H9 (cell line): ENCODE data around the gene AGMO. TPM values are rescaled to one million over a fixed set of nuclear protein-coding genes. Genes with fewer than 3 reads are reported as not detected.
A peak's percentile ranks its signal among the peaks of the same experiment; 100 is the strongest.

Experiments
- DNase-seq: peaks from one replicate; pipeline ENCODE4 v3.0.0-alpha.2; 2017
- H2AFZ ChIP-seq: one replicate; pipeline ENCODE4 v1.6.1; 2013; ENCODE audit warnings: mild to moderate bottlenecking, low read length, control low read depth, moderate library complexity
- H2AK5ac ChIP-seq: 2 replicates; pipeline ENCODE4 v1.6.1; 2013; ENCODE audit warnings: low read length, control low read depth, mixed read lengths; ENCODE audit not compliant: insufficient read length
- H2BK120ac ChIP-seq: one replicate; pipeline ENCODE4 v1.6.1; 2013; ENCODE audit warnings: low read depth, mild to moderate bottlenecking, low read length, control low read depth, inconsistent platforms; ENCODE audit not compliant: poor library complexity, severe bottlenecking
- H2BK12ac ChIP-seq: 2 replicates; pipeline ENCODE4 v1.6.1; 2013; ENCODE audit warnings: low read length, control low read depth, mixed read lengths, low read depth; ENCODE audit not compliant: insufficient read length
- H2BK15ac ChIP-seq: 2 replicates; pipeline ENCODE4 v1.6.1; 2013; ENCODE audit warnings: low read depth, low read length, control low read depth
- H2BK20ac ChIP-seq: one replicate; pipeline ENCODE4 v1.6.1; 2013; ENCODE audit warnings: low read depth, mild to moderate bottlenecking, low read length, control low read depth, inconsistent platforms; ENCODE audit not compliant: poor library complexity, severe bottlenecking
- H2BK5ac ChIP-seq: 2 replicates; pipeline ENCODE4 v1.6.1; 2013; ENCODE audit warnings: low read length, control low read depth, mixed read lengths; ENCODE audit not compliant: insufficient read length
- H3K14ac ChIP-seq: 2 replicates; pipeline ENCODE4 v1.6.1; 2013; ENCODE audit warnings: low read length, control low read depth; ENCODE audit not compliant: insufficient read depth
- H3K18ac ChIP-seq: 2 replicates; pipeline ENCODE4 v1.6.1; 2013; ENCODE audit warnings: low read depth, mild to moderate bottlenecking, mixed read lengths, low read length, control low read depth; ENCODE audit not compliant: insufficient read length
- H3K23ac ChIP-seq: 2 replicates; pipeline ENCODE4 v1.6.1; 2013; ENCODE audit warnings: low read length, control low read depth, mixed read lengths, low read depth; ENCODE audit not compliant: insufficient read length
- H3K23me2 ChIP-seq: 2 replicates; pipeline ENCODE4 v1.6.1; 2013; ENCODE audit warnings: low read depth, mild to moderate bottlenecking, mixed read lengths, low read length, control low read depth; ENCODE audit not compliant: insufficient read length, poor library complexity, severe bottlenecking
- H3K27ac ChIP-seq: 2 replicates; pipeline ENCODE4 v1.5.1; 2013; ENCODE audit warnings: low read length, control low read depth, mixed read lengths, low read depth; ENCODE audit not compliant: insufficient read length
- H3K27me3 ChIP-seq: 2 replicates; pipeline ENCODE4 v1.6.1; 2013; ENCODE audit warnings: low read length, control low read depth, inconsistent platforms; ENCODE audit not compliant: insufficient read depth
- H3K4ac ChIP-seq: 2 replicates; pipeline ENCODE4 v1.6.1; 2013; ENCODE audit warnings: low read depth, mild to moderate bottlenecking, control low read depth, inconsistent platforms, low read length, moderate library complexity
- H3K4me1 ChIP-seq: 2 replicates; pipeline ENCODE4 v1.6.1; 2013; ENCODE audit warnings: low read length, control low read depth, inconsistent platforms; ENCODE audit not compliant: insufficient read depth
- H3K4me2 ChIP-seq: 2 replicates; pipeline ENCODE4 v1.6.1; 2013; ENCODE audit warnings: low read length, control low read depth, mixed read lengths; ENCODE audit not compliant: insufficient read length, insufficient read depth
- H3K56ac ChIP-seq: 2 replicates; pipeline ENCODE4 v1.6.1; 2013; ENCODE audit warnings: low read depth, mild to moderate bottlenecking, mixed read lengths, low read length, control low read depth; ENCODE audit not compliant: insufficient read length
- H3K79me1 ChIP-seq: 2 replicates; pipeline ENCODE4 v1.6.1; 2013; ENCODE audit warnings: low read depth, mild to moderate bottlenecking, moderate library complexity, low read length, control low read depth, inconsistent platforms; ENCODE audit not compliant: insufficient read depth, poor library complexity, severe bottlenecking
- H3K79me2 ChIP-seq: 2 replicates; pipeline ENCODE4 v1.6.1; 2013; ENCODE audit warnings: low read length, control low read depth, inconsistent platforms; ENCODE audit not compliant: insufficient read depth
- H3K9ac ChIP-seq: 2 replicates; pipeline ENCODE4 v1.6.1; 2013; ENCODE audit warnings: low read length, control low read depth, mixed read lengths; ENCODE audit not compliant: insufficient read length; ENCODE audit errors: extremely low read depth
- H3K9me3 ChIP-seq: one replicate; pipeline ENCODE4 v1.6.1; 2013; ENCODE audit warnings: low read depth, low read length, inconsistent platforms; ENCODE audit not compliant: control insufficient read depth
- H3T11ph ChIP-seq: one replicate; pipeline ENCODE4 v1.6.1; 2013; ENCODE audit warnings: mild to moderate bottlenecking, low read length, control low read depth, inconsistent platforms
- H4K20me1 ChIP-seq: one replicate; pipeline ENCODE4 v1.6.1; 2013; ENCODE audit not compliant: control insufficient read depth, insufficient read length, insufficient read depth
- H4K5ac ChIP-seq: 2 replicates; pipeline ENCODE4 v1.6.1; 2013; ENCODE audit warnings: low read depth, mild to moderate bottlenecking, mixed read lengths, low read length, control low read depth; ENCODE audit not compliant: insufficient read length
- H4K8ac ChIP-seq: replicated peaks from 2 replicates; pipeline ENCODE4 v1.6.1; 2013; ENCODE audit warnings: low read length, control low read depth, mixed read lengths, low read depth; ENCODE audit not compliant: insufficient read length
- H4K91ac ChIP-seq: 2 replicates; pipeline ENCODE4 v1.6.1; 2013; ENCODE audit warnings: low read depth, mild to moderate bottlenecking, moderate library complexity, mixed read lengths, low read length, control low read depth; ENCODE audit not compliant: insufficient read length
- H3K27ac Mint-ChIP-seq, 3 experiments: 2 replicates in 2 of 3; 3 replicates in 1 of 3; pipeline ENCODE4 v1.8.0; 2020 to 2021; ENCODE audit warnings: mixed read lengths in 3 of 3, mild to moderate bottlenecking in 1 of 3, moderate library complexity in 1 of 3
- H3K27me3 Mint-ChIP-seq: 2 replicates; pipeline ENCODE4 v1.8.0; 2021; ENCODE audit warnings: low read depth, mild to moderate bottlenecking, moderate library complexity, mixed read lengths
- H3K36me3 Mint-ChIP-seq, 3 experiments: 2 replicates in 2 of 3; 3 replicates in 1 of 3; pipeline ENCODE4 v1.8.0; 2020 to 2021; ENCODE audit warnings: low read depth in 3 of 3, mixed read lengths in 3 of 3; ENCODE audit not compliant: insufficient read depth in 1 of 3
- H3K4me1 Mint-ChIP-seq, 2 experiments: 2 replicates each; pipeline ENCODE4 v1.8.0; 2020; ENCODE audit warnings: mixed read lengths in 2 of 2
- H3K4me3 Mint-ChIP-seq, 2 experiments: 2 replicates in 1 of 2; 3 replicates in 1 of 2; pipeline ENCODE4 v1.8.0; 2020 to 2021; ENCODE audit warnings: mild to moderate bottlenecking in 2 of 2, mixed read lengths in 2 of 2, moderate library complexity in 1 of 2
- H3K9me3 Mint-ChIP-seq, 2 experiments: 2 replicates in 1 of 2; 3 replicates in 1 of 2; pipeline ENCODE4 v1.8.0; 2020; ENCODE audit warnings: mild to moderate bottlenecking in 2 of 2, mixed read lengths in 2 of 2, moderate library complexity in 1 of 2
- CTCF ChIP-seq: fragments of 200-600 bp; sonication (generic); conservative IDR thresholded peaks from 3 replicates; pipeline ENCODE4 v1.8.0; 2021; ENCODE audit warnings: antibody characterized with exemption, mild to moderate bottlenecking
- WGBS: extraction: QIAGEN DNeasy Blood & Tissue Kit; methylation state at CpG from one replicate; pipeline ENCODE4 v1.1.7; 2013; ENCODE audit warnings: missing lambda C conversion rate, low lambda C conversion rate, mixed read lengths; ENCODE audit not compliant: insufficient read length; ENCODE audit errors: extremely low coverage; 5-methylcytosine and 5-hydroxymethylcytosine counted together
- total RNA-seq: library from RNA; stranded (reverse); gene quantifications from 2 replicates; pipeline ENCODE4 v1.2.1, GENCODE V29; 2021

Gene AGMO
- total RNA-seq, 1 experiment from 2014 or later = 0.70 TPM

- Mint-ChIP-seq H3K4me3 (no peak overlapping the region), H3K27me3 (no peaks in the 10 kb centered on the region), H3K36me3 (no peaks in the 10 kb centered on the region), H3K4me1 (no peaks in the 10 kb centered on the region), H3K27ac (peak overlapping the region in 1 of 3 experiments; percentile 48; a peak in 1 of 7 replicates), H3K9me3 (no peaks in the 10 kb centered on the region)
- H3K79me2 ChIP-seq = no peaks in the 10 kb centered on the region
- H3K23ac ChIP-seq = no peak overlapping the region
- H3K23me2 ChIP-seq = no peaks in the 10 kb centered on the region
- no peak overlapping the region for H3K9ac ChIP-seq
- DNase-seq = no peak
- no peaks in the 10 kb centered on the region for H3K79me1 ChIP-seq
- no peak overlapping the region for H3K18ac ChIP-seq
- H2BK120ac ChIP-seq = no peak overlapping the region
- no peak overlapping the region for H2BK12ac ChIP-seq
- no peak overlapping the region for H2AK5ac ChIP-seq
- H2AFZ ChIP-seq = no peak overlapping the region
- H4K20me1 ChIP-seq = no peaks in the 10 kb centered on the region
- H3K9me3 ChIP-seq = no peaks in the 10 kb centered on the region
- no peak overlapping the region for H4K8ac ChIP-seq
- no peak overlapping the region for H3K14ac ChIP-seq
- no peak overlapping the region for H4K91ac ChIP-seq
- no peak for TF ChIP-seq CTCF
- no peak overlapping the region for H2BK5ac ChIP-seq
- H3T11ph ChIP-seq = no peak overlapping the region
- no peak overlapping the region for H2BK20ac ChIP-seq
- H3K4ac ChIP-seq = no peak overlapping the region
- H3K4me1 ChIP-seq = no peaks in the 10 kb centered on the region
- no peak overlapping the region for H2BK15ac ChIP-seq
- H3K56ac ChIP-seq = no peak overlapping the region
- H4K5ac ChIP-seq = no peak overlapping the region
- H3K27me3 ChIP-seq = no peaks in the 10 kb centered on the region
- H3K27ac ChIP-seq = no peak overlapping the region
- H3K4me2 ChIP-seq = no peak overlapping the region
- WGBS = no CpG with 5 or more reads among the region's 4 CpGs
Measured at GRCh38 chr7:15478401-15478800, 83.4 kb downstream of the AGMO start.
